Natural killer cell (primary cell): ENCODE data around the gene ATP10A. TPM values are rescaled to one million over a fixed set of nuclear protein-coding genes. Genes with fewer than 3 reads are reported as not detected.
"Not testable (repeated sequence)": the region's sequence is repeated elsewhere in the genome, so short reads cannot be mapped to it uniquely, and the experiment has no call there.

ENCODE experiments used
- ATAC-seq, 3 donors: fragments of 150-1000 bp in 2 of 3; fragments of 200-7000 bp in 1 of 3; cut with Tn5 transposase; 1 replicate in 1 of 3; 2 replicates in 2 of 3; pipeline ENCODE4 v1.10.0; 2021; ENCODE audit warnings: mild to moderate bottlenecking in 2 of 3, moderate library complexity in 2 of 3
- DNase-seq, 2 donors: peaks; one replicate each; pipeline versions ENCODE4 v3.0.0 to v3.0.0-alpha.2; 2013 to 2021; ENCODE audit warnings: mixed read lengths in 1 of 2
- H3K27ac ChIP-seq: one replicate; pipeline ENCODE4 v1.5.1; 2013; ENCODE audit warnings: mild to moderate bottlenecking, low read length
- H3K27me3 ChIP-seq: one replicate; pipeline ENCODE4 v1.6.1; 2013; ENCODE audit warnings: low read length; ENCODE audit not compliant: control insufficient read depth, insufficient read depth
- H3K36me3 ChIP-seq: one replicate; pipeline ENCODE4 v1.6.1; 2013; ENCODE audit warnings: low read length; ENCODE audit not compliant: control insufficient read depth, insufficient read depth
- H3K4me1 ChIP-seq: one replicate; pipeline ENCODE4 v1.6.1; 2013; ENCODE audit warnings: low read length; ENCODE audit not compliant: control insufficient read depth, insufficient read depth
- H3K4me3 ChIP-seq: one replicate; pipeline ENCODE4 v1.5.1; 2013; ENCODE audit warnings: low read length
- H3K9me3 ChIP-seq: one replicate; pipeline ENCODE4 v1.6.1; 2013; ENCODE audit warnings: low read length; ENCODE audit not compliant: control insufficient read depth, insufficient read depth
- H3K27ac Mint-ChIP-seq, 2 donors: one replicate each; pipeline ENCODE4 v1.8.0; 2022; ENCODE audit warnings: mild to moderate bottlenecking in 2 of 2, mixed read lengths in 2 of 2, moderate library complexity in 1 of 2
- H3K27me3 Mint-ChIP-seq, 2 donors: one replicate each; pipeline ENCODE4 v1.8.0; 2022; ENCODE audit warnings: low read depth in 2 of 2, mixed read lengths in 2 of 2
- H3K36me3 Mint-ChIP-seq: one replicate; pipeline ENCODE4 v1.8.0; 2022; ENCODE audit warnings: mixed read lengths
- H3K4me1 Mint-ChIP-seq, 2 donors: one replicate each; pipeline ENCODE4 v1.8.0; 2022; ENCODE audit warnings: mixed read lengths in 2 of 2
- H3K4me3 Mint-ChIP-seq: one replicate; pipeline ENCODE4 v1.8.0; 2022; ENCODE audit warnings: mild to moderate bottlenecking, moderate library complexity, mixed read lengths
- H3K9me3 Mint-ChIP-seq, 2 donors: one replicate each; pipeline ENCODE4 v1.8.0; 2022; ENCODE audit warnings: mixed read lengths in 2 of 2
- CTCF ChIP-seq: fragments of 200-600 bp; IDR thresholded peaks from one replicate; pipeline ENCODE4 v1.8.0; 2022; ENCODE audit warnings: antibody characterized with exemption
- whole genome bisulfite sequencing: methylation state at CpG from one replicate; pipeline ENCODE4 v1.1.7; 2013; ENCODE audit warnings: missing lambda C conversion rate; ENCODE audit not compliant: insufficient coverage; 5-methylcytosine and 5-hydroxymethylcytosine counted together
- intact Hi-C: fragments of 100-400 bp; cut with micrococcal nuclease; formaldehyde crosslinking; loops from one replicate; pipeline ENCODE4 v1.14.2; 2022
- total RNA-seq, 4 donors: library from RNA; stranded (reverse); fragments of 120-200 nt in 1 of 4; gene quantifications; one replicate each; pipeline versions ENCODE4 v1.2.3 to v1.2.4, GENCODE V29; 2013 to 2022

ATP10A gene
- total RNA-seq, 3 donors from 2014 or later (not counting 1 experiment from before 2014, with no cell fraction given) = 50.1 to 67.0 (median 51.2) TPM

- WGBS = 76% methylated on average over 6 of the region's 6 CpGs
- no peaks in the 10 kb centered on the region for H3K4me1 ChIP-seq
- DNase-seq (no peak), ATAC-seq (no peak)
- intact Hi-C loops = no loop called here
- Mint-ChIP-seq H3K4me1 (peaks cover 0 to 6% of the 10 kb centered on the region in 2 donors), H3K36me3 (no peaks in the 10 kb centered on the region), H3K27me3 (peaks cover 19 to 21% of the 10 kb centered on the region in 2 donors), H3K4me3 (no peak overlapping the region), H3K27ac (no peak overlapping the region), H3K9me3 (no peaks in the 10 kb centered on the region)
- H3K27me3 ChIP-seq = peaks cover 2% of the 10 kb centered on the region
- H3K4me3 ChIP-seq = no peak overlapping the region
- no peaks in the 10 kb centered on the region for H3K9me3 ChIP-seq
- TF ChIP-seq CTCF = no peak
- H3K27ac ChIP-seq = no peak overlapping the region
- no peaks in the 10 kb centered on the region for H3K36me3 ChIP-seq
These were observed 221.4 kb downstream of the ATP10A start for GRCh38 chr15:25641762-25642161.

- H3K9me3 ChIP-seq = no peaks in the 10 kb centered on the region
- no peaks in the 10 kb centered on the region for H3K4me1 ChIP-seq
- intact Hi-C loops = no loop called here
- WGBS = 73% methylated on average over 3 of the region's 3 CpGs
- Mint-ChIP-seq H3K4me1 (peaks cover 0 to 6% of the 10 kb centered on the region in 2 donors), H3K36me3 (no peaks in the 10 kb centered on the region), H3K9me3 (no peaks in the 10 kb centered on the region), H3K27me3 (peaks cover 20 to 25% of the 10 kb centered on the region in 2 donors), H3K27ac (no peak overlapping the region), H3K4me3 (no peak overlapping the region)
- DNase-seq (no peak), ATAC-seq (no peak)
- H3K27me3 ChIP-seq = peaks cover 2% of the 10 kb centered on the region
- H3K36me3 ChIP-seq = no peaks in the 10 kb centered on the region
- TF ChIP-seq CTCF = no peak
- no peak overlapping the region for H3K27ac ChIP-seq
- H3K4me3 ChIP-seq = no peak overlapping the region
These were observed 221.8 kb downstream of the ATP10A start for GRCh38 chr15:25641361-25641760.

GRCh38 chr15:25640959-25641358 lies 222.2 kb downstream of the ATP10A start:
- H3K36me3 ChIP-seq, H3K9me3 ChIP-seq, H3K9me3 Mint-ChIP-seq, H3K4me3 ChIP-seq, DNase-seq, H3K36me3 Mint-ChIP-seq, H3K4me1 Mint-ChIP-seq, H3K27me3 ChIP-seq, ATAC-seq, intact Hi-C loops, H3K27ac ChIP-seq, H3K4me1 ChIP-seq, H3K4me3 Mint-ChIP-seq, H3K27ac Mint-ChIP-seq: not testable (repeated sequence)
- H3K27me3 Mint-ChIP-seq = peaks cover 20 to 27% of the 10 kb centered on the region in 2 donors
- 93% methylated on average over 4 of the region's 4 CpGs for WGBS

- Histone ChIP-seq H3K27me3 (peaks cover 2% of the 10 kb centered on the region), H3K27ac (no peak overlapping the region), H3K4me3 (no peak overlapping the region), H3K9me3 (no peaks in the 10 kb centered on the region), H3K36me3 (no peaks in the 10 kb centered on the region), H3K4me1 (no peaks in the 10 kb centered on the region)
- Mint-ChIP-seq H3K4me3 (no peak overlapping the region), H3K9me3 (no peaks in the 10 kb centered on the region), H3K27me3 (peaks cover 20 to 27% of the 10 kb centered on the region in 2 donors), H3K36me3 (no peaks in the 10 kb centered on the region), H3K4me1 (peaks cover 0 to 6% of the 10 kb centered on the region in 2 donors), H3K27ac (no peak overlapping the region)
- no peak for DNase-seq
- no peak for ATAC-seq
- no peak for TF ChIP-seq CTCF
- intact Hi-C loops = no loop called here
- WGBS = 91% methylated on average over 5 of the region's 5 CpGs
These were observed 222.7 kb downstream of the ATP10A start for GRCh38 chr15:25640381-25640780.

GRCh38 chr15:25636486-25636885 lies 226.6 kb downstream of the ATP10A start:
- H3K27me3 ChIP-seq, H3K9me3 Mint-ChIP-seq, H3K36me3 Mint-ChIP-seq, H3K36me3 ChIP-seq, H3K4me1 Mint-ChIP-seq, H3K4me1 ChIP-seq, DNase-seq, H3K4me3 Mint-ChIP-seq, H3K27ac ChIP-seq, intact Hi-C loops, H3K9me3 ChIP-seq, ATAC-seq, H3K27ac Mint-ChIP-seq, H3K4me3 ChIP-seq: not testable (repeated sequence)
- peaks cover 12 to 16% of the 10 kb centered on the region in 2 donors for H3K27me3 Mint-ChIP-seq
- 85% methylated on average over 9 of the region's 9 CpGs for WGBS
